OCI-LY7 (cell line): ENCODE measurements around the gene SPATA31D1.
"Not testable (repeated sequence)": the region's sequence is repeated elsewhere in the genome, so short reads cannot be mapped to it uniquely, and the experiment has no call there.

ENCODE experiments used
- CTCF ChIP-seq: fragments of 200-600 bp; sonication (generic); conservative IDR thresholded peaks from 2 replicates; pipeline ENCODE4 v1.5.1; 2014; ENCODE audit warnings: mild to moderate bottlenecking, antibody characterized with exemption, low read length, moderate library complexity, mixed read lengths
- EZH2phosphoT487 ChIP-seq: fragments of 200-600 bp; sonication (generic); IDR thresholded peaks from 2 replicates; pipeline ENCODE4 v1.6.1; 2018; ENCODE audit warnings: low read depth, borderline replicate concordance, mild to moderate bottlenecking, mixed run types, antibody characterized with exemption, low read length, moderate library complexity, mixed read lengths

- not testable (repeated sequence) for TF ChIP-seq CTCF, EZH2phosphoT487
Measured at GRCh38 chr9:81948650-81949049, 39.9 kb upstream of the SPATA31D1 start.
